HG03460 (cell line): ENCODE results near the gene RABL6.
"Not testable (repeated sequence)": the region's sequence is repeated elsewhere in the genome, so short reads cannot be mapped to it uniquely, and the experiment has no call there.

Experiments
- ATAC-seq: cut with Tn5 transposase; IDR thresholded peaks from one replicate; pipeline ENCODE4 v1.9.1; 2021; ENCODE audit not compliant: unreplicated experiment

RABL6 gene

GRCh38 chr9:136833381-136834048 lies 25.8 kb downstream of the RABL6 start:
- ATAC-seq = not testable (repeated sequence)

GRCh38 chr9:136835162-136835931 lies 27.6 kb downstream of the RABL6 start:
- no peak for ATAC-seq

DNA sequence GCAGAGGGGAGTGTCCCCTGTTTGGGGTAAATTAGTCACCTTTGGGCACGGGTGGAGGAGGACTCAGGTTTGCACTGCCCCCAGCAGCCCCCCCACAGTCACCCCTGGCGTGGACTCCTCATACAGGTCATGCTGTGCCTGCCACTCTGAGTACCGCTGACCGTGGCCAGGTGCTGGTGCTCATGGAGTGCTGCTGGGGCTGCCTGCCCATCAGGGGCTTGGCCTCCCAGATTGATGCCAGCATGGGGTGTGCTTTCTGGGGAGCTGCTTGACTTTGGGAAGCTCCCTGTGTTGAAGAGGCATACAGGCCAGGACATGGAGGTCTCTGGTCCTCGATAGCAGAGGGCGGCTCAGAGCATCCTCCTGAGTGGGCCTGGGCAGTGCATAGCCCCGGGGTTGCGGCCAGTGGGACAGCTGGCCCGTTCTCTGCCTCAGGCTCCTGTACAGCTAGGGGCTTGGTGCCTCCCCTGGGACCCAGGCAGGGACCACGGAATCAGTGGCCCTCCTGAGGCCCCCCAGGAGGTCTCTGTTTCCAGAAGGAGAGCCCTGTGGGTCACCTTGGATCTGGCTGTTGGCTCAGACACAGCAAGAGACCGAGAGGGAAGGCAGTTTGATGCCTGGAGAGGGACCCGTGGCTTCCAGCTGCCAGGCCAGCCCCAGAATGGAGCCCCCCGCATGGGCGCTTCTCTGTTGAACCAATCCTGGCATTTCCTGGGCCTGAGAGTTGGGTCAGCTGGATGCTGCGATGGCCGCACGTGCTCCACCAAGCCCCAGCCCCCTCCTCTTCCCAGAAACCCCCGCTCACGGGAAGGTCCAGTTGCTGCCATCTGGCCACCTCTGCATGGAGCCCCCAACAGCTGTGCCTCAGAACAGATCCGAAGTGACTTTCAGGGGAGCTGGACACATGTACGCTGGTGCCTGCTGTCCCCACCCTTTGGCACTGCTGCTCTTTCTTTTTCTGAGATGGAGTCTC lies 28.5 kb downstream of the RABL6 start:
- no peak for ATAC-seq

- ATAC-seq = no peak
Measured at GRCh38 chr9:136837146-136837855, 29.6 kb downstream of the RABL6 start.

GRCh38 chr9:136837856-136838277 lies 30.1 kb downstream of the RABL6 start:
- ATAC-seq = not testable (repeated sequence)

DNA sequence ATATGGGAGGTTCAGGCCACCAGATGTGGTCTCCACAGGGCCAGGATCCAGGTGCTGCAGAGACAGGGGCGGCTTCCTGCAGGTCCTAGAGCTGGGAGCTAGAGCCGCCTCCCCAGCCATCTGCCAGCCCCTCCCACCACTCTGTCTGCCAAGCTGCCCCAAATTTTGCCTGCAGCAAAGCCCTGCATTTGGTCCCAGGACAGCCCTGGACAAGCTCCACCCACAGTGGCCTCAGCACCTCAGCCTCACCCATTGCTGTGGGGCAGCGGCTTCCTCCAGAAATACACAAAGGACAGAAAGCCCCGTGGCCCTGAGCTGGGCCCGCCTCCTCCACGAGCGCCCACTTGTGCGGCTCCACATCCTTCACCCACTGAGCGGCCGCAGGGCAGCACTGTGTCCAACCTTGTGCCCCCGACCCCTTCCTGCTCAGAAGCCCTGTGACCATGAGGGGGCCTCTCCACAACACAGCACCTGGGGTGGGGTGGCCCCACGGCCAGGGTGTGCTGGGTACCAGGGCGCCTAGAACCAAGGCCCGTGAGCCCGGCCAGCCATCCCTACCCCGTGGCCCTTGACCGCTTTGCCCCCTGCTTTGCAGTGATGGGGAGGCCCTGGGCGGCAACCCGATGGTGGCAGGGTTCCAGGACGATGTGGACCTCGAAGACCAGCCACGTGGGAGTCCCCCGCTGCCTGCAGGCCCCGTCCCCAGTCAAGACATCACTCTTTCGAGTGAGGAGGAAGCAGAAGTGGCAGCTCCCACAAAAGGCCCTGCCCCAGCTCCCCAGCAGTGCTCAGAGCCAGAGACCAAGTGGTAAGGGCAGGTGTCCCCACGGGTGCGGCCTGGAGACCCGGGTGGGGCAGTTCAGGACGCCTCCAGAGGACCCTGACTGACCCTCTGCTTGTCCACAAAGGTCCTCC lies 30.8 kb downstream of the RABL6 start:
- no peak for ATAC-seq

GRCh38 chr9:136839229-136840139 lies 31.7 kb downstream of the RABL6 start:
- ATAC-seq = no peak

GRCh38 chr9:136840140-136840876 lies 32.6 kb downstream of the RABL6 start:
- ATAC-seq = no peak

DNA sequence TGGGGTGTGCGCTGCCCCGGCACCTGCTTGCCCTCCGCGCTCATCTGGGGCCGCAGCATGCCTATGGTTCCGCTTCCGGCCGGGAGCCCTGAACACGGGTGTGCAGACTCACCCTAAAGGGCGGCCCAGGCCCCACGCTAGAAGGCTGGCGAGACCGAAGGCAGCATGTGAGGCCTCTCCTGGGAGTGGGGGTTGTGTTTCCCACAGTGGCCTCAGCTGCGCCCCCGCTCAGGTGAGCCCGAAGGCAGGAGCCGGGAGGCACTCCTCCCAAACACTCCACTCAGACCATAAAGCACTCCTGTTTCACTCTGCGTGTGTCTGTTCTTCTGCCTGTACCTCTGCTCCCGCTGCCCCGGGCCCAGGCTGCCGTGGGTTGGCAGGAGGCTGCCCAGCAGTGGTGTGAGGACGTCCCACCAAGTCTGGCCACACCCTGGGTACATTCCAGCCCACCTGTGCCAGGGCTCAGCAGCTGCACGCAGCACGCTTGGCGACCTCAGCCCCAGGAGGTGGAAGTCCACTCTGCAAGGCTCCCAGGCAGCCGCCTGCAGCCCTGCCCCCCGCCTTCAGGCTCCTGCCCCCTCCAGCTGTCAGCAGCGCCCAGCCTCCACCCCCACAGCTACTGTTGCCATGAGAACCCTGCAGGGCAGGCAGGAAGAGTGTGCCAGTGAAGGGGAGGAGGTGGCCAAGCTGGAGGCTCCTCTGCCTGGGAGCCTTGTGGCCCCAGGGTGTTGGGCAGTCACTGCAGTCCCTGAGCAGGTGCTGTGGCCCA lies 33.3 kb downstream of the RABL6 start:
- ATAC-seq = no peak

DNA sequence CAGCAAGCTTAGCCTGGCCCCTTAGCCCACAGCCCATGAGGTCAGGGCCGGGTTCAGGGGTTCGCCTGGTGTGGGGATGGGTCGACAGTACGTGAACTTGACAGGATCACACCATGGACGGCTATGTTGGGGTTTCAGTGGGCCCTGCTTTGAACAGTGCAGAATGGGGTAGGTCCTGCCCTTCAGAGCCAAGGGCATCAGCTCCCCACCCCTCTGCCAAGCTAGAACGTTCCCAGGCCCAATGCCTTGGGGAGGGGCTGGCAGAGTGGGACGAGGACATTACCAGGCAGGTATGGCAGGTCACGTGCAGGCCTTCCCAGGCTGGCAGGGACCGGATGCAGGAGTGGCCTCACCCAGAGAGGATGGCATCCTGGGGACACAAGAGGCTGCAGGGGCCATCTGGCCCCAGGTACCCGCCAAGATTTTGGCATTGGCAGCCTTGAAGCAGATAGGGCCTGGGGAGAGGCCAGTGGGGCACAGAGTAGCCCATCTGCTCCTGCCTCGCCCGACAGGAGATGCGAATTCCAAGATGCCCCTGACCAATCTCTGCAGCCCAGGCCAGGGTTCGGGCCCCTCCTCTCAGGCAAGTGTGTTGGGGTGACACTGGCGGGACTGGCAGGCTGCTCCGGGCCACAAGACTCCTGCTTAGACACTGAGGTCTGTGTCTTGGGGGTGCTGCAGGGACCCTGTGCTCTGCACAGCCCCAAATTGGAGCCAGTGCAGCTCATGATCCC lies 34.1 kb downstream of the RABL6 start:
- not testable (repeated sequence) for ATAC-seq

DNA sequence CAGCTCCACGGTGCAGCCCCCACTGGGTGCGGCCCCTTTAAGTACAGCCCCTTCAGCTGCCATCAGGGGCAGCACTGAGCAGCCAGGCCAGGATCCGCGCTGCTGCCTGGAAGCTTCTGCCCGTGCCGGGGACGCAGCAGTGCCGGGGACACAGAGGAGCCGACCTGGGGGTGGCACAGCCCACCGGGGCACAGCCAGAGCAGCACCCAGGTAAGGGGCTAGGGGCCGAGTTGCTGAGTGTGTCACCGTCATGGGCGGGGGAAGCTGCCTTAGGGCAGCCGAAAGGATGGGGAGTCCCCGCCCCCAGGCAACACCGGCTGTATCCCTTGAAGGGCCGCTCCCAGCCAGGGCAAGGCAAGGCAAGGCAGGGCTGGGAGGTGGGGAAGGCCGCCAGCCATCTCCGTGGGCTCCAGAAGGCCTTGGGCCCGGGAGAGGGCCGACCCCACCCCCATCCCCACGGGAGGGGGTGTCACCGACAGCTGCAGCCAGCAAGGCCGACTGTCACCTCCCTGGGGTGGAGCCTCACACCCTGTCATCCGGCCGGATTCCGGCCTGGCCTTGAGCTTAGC lies 34.7 kb downstream of the RABL6 start, which contains the start of gene AJM1:
Gene AJM1 (plus strand): TSS at position 99 of the 569 bp plus-strand sequence. CDS start 1,937 bp downstream, outside the sequence.
- ATAC-seq = peak; percentile 70

DNA sequence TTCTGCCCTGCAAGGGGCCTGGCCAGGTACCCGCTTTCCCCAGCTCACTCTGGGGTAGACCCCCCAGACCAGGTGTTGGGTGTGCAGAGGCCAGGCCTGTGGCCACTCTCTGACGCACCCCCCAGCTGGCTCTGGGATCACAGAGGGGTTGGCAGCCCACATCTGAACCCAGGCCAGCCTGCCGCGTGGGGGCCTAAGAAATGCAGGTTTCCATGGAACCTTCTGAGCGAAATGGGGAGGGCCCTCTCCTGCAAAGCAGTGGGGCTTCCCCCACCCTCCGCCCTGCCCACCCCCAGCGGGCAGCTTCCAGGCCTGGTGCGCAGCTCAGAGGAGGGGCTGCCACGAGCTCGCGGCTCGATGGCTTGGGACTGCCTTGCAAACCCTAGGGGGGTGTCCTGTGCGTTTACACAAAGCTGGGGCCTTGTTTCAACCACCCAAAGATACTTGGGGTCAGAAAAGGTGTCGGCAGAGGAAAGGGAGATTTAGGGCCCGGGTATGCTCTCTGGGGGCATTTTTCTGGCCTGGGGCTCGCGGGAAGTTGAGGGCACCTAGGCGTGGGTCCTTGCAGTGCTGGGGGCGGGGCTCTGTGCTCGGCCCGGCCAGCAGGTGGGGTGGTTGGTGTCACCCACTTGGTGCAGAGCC lies 35.5 kb downstream of the RABL6 start:
- ATAC-seq = not testable (repeated sequence)

DNA sequence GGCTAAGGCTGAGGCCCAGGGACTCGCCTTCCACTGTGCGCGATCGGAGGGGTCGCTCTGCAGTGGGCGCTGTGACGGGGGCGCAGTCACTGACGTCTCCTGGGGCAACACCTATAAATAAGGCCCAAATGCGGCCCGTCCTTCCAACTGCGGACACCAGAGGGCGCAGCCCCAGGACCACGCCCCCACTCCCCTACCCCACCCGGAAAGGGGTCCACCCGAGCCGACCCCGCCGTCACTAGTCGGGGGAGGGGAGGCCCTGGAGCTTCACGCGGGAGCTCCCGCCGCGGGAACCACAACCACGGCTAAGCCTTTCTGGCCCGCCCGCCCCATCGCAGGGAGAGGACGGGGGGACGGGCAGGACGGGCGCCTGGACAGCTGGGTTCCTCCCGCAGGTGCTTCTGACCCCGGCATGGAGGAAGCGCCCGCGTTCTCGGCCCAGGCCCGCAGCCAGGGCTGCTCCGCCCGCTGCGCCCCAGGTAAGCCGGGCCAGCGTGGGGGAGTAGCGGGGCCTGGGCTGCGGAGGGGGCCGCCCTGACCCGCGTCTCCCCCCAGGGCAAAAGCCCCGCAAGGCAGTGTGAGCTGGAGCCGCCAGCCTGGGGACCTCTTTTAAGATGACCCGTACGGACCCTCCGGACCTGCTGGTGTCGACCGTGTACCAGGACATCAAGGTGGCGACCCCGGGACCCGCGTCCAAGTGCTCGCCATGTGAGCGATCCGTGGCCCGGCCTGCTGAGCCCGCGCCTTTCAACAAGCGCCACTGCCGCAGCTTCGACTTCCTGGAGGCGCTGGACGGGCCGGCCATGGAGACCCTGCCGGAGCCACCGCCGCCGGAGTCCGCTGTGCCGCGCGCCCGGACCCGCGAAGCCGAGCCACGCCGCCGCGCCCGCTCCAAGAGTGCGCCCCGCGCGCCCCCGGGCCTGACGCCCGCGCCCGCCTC lies 36.3 kb downstream of the RABL6 start:
- not testable (repeated sequence) for ATAC-seq

DNA sequence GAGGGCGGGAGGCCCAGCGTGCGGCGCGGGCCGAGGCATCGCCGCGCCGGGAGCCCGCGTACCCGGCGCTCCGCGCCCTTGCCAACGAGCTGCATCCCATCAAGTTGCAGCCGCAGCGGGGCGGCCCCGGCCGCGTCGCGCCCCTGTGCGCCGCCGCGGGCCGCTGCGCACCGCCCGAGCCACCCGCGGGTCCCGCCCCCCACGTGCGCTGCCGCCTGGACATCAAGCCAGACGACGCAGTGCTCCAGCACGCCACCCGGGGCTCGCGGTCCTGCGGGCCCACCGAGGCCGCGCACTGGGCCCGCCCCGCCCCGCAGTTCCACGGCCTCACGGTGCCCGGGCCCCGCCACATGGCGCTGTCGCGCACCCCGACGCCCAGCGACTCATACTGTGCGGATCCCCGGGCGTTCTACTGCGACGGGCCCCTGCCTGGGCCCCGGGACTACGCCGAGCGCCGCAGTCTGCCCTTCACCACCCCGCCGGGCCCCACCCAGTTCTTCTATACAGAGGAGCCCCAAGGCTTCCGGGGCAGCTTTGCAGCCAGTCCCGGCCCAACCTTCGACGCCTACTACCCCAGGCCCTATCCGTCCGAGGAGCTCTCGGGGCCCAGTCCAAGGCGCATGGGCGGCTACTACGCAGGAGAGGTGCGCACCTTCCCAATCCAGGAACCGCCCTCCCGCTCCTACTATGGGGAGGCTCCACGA lies 37.2 kb downstream of the RABL6 start:
- no peak for ATAC-seq
